GM18511 (cell line): ENCODE measurements around the gene DDN.
A peak's percentile ranks its signal among the peaks of the same experiment; 100 is the strongest.

Source experiments
- ATAC-seq: cut with Tn5 transposase; IDR thresholded peaks from one replicate; pipeline ENCODE4 v1.9.1; 2021; ENCODE audit warnings: mild to moderate bottlenecking, moderate library complexity; ENCODE audit not compliant: unreplicated experiment

DDN gene

DNA sequence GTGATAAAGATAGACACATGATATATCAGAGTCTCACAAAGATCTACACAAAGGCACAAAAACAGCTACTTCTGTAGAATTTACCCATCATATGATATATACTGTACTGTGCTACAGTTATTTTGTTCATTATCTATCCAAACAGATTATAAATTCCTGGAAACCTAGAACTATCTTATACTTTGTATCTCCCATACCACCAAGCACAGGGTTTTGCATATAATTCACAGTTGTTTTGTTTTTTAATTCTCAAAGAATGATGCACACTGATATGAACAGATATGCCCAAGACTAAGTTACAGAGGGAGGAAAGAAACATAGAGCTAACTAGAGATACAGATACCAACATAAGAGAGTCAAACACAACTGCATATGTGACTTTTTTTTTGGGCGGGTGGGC is 16.0 kb upstream of the DDN start:
- ATAC-seq: no peak

- no peak for ATAC-seq
These were observed 15.4 kb upstream of the DDN start for GRCh38 chr12:49014547-49014946.

GRCh38 chr12:49013428-49013827 is 14.3 kb upstream of the DDN start:
- no peak for ATAC-seq

- ATAC-seq: no peak
These were observed 13.6 kb upstream of the DDN start for GRCh38 chr12:49012739-49013138.

- no peak for ATAC-seq
These were observed 11.0 kb upstream of the DDN start for GRCh38 chr12:49010092-49010668.

DNA sequence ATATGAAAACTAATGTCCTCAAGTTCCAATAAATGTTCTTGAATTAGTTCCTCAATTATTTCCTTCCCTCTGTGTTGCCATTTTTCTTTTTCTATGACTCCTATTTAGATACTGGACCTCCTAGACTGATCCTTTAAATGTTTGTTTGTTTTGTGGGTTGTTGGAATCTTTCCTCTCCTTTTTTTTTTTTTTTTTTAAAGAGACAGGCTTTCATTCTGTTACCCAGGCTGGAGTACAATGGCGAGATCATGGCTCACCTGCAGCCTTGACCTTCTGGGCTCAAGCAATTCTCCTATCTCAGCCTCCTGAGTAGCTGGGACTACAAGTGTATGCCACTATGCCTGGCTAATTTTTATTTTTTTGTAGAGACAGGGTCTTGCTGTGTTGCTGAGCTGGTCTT is 9.8 kb upstream of the DDN start:
- no peak for ATAC-seq

- no peak for ATAC-seq
These were observed 1.2 kb upstream of the DDN start for GRCh38 chr12:49000346-49000745.

DNA sequence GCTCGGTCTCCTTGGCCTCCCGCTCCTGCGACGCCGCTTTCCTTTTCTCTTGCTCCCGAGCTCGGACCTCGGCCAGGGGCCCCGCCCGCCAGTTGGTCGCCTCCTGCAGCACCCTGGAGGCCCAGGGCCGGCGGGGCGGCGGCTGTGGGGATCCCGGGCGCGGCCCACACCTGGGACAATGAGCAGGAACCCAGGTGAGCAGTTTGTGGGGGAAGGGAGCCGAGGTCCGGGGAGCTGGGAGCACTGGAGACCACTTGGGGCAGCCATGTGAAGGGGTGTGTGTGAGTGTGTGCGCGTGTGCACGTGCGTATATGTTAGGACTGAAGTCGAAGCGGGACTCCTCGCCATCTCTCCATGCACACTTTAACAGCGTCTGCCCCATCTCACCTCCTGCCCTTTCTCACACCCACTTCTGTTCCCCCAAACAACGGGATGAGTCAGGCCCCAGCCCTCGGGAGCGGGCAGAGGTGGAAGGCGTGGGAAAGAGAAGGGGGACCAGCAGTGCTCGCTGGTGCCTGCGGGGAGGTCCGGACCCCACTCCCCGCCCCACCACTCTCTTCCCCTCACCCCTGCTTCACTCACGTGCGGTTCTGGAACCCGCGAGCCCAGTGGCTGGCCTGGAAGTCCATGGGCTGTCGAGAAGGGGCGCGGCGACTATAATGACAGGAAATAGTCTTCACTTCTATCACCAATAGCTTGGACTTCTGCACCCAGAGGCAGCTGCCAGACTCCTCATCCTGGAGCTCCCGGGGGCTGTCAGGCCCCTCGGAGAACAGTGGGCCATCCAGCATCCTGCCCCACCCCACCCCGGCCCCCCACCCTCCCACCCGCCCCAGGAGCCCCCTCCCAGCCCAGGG is 450 bp downstream of the DDN start:
- ATAC-seq: peak; percentile 12

DNA sequence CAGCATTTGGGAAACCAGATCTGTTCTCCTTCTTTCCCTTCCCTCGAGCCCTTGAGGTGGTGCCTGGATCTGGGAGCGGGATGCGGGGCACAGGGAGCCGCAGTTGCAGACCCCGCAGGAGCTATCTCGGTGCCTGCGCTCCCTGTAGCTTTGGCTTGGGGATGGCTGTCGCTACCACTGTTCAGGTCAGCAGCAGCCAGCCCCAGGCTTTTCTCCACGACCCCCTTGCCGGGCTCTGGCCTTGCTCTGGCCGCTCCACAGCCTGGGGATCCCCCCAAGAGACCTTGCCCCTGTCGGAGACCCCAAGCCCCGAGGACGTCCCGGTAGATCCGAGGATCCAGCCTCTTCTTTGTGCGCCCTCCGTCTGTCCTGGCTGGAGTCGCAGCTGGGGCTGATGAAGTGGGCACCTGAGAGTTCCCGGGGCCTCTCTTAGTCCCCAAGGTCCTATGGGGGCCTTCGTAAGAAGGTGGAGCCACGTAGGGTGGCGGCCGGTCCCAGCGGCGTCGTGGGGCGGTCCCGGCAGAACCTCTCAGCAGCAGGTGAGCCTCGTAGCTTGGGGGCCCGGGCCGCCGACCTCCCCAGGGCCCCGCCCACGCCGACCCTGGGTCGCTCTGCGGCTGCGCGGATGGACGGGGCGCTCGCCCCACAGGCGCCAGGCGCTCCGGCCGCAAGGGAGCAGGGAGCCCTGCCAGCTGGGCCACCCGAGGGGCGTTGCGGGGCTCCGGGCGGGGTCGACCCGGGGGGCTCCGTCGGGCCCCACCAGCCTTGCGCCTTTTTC is 1.3 kb downstream of the DDN start:
- ATAC-seq: peak; percentile 49

- ATAC-seq: no peak
These were observed 2.1 kb downstream of the DDN start for GRCh38 chr12:48996794-48997718.

DNA sequence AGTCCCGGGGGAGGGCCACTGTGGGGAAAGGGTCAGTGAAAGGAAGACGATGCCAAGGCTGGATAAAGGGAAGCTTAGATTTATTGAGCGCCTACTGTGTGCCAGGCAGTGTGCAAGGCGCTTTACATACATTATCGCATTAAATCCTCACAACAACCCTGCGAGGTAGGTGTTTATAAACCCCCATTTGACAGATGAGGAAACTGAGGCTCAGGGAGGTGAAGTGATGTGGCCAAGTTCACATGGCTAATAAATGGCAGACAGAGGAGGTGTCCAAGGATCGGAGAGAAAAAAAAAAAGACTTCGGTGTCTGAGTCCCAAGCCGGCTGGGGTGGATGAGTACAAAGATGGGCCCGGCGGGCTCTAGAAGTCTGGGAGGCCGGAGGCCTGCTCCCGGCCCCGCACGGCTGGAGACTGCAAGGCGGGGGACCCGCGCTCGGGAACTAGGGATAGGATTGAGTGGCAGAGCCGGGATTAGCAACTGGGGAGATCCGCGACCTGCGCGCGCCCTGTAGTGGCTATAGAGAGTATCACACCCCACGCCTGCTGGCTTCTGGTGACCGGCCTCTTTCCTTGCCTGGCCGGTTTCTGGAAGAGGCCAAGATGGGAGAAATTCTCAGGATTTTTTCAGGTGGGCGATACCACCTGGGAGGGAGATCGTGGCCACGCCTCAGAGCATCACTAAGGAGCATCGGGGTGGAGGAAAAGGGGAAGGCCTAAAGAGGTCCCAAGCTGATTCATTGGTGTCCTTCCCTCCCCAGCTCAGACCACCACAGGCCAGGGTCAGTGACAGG is 3.9 kb downstream of the DDN start:
- no peak for ATAC-seq

- ATAC-seq: no peak
These were observed 4.7 kb downstream of the DDN start for GRCh38 chr12:48994224-48995085.

- no peak for ATAC-seq
These were observed 5.4 kb downstream of the DDN start for GRCh38 chr12:48993787-48994186.

DNA sequence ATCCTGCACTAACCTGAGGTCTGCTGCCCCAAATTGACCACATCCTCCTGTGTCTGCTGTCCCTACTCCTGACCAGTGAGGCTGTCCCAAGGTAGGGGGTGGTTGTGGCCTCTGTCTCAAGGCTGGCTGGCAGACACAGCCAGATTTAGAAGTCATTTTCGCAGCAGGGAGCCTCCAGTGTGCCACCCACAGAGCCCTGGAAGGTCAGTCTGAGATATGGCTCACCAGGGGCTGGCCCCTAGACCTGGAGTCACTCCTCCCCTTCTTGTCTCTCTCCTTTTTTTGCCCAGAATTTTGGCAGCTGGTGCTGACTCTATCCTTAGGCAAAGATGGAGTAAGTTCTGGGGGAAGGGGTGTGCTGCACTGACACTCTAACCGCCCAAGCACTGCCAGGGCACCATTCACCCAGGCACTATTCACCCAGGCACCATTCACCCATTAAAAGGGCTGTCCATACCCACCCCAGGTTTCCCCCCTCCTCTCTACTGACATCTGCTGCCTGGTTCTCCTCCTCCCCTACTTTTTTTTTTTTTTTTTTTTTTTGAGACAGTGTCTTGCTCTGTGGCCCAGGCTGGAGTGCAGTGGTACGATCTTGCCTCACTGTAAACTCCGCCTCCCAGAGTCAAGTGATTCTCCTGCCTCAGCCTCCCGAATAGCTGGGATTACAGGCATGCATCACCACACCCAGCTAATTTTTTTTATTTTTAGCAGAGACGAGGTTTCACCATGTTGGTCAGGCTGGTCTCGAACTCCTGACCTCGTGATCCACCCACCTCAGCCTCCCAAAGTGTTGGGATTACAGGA is 7.7 kb downstream of the DDN start:
- ATAC-seq: no peak

DNA sequence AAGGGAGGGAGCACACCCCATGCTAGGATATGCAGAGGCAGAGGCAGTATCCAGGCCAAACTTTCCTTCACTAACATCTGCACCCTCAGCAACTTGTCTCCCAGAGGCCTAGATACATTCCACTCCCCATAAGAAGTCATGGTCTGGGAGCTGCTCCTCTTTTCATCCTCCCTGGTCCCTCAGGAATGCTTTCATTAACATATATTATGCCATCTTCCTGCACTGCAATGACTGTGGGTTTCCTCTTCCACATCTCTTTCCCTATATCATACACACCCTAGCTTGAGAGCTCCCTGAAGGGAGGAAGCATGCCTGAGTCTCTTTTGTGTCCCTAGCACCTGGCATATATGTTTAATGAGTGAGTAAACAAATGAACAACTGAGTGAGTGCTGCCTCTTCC is 8.6 kb downstream of the DDN start:
- ATAC-seq: no peak

DNA sequence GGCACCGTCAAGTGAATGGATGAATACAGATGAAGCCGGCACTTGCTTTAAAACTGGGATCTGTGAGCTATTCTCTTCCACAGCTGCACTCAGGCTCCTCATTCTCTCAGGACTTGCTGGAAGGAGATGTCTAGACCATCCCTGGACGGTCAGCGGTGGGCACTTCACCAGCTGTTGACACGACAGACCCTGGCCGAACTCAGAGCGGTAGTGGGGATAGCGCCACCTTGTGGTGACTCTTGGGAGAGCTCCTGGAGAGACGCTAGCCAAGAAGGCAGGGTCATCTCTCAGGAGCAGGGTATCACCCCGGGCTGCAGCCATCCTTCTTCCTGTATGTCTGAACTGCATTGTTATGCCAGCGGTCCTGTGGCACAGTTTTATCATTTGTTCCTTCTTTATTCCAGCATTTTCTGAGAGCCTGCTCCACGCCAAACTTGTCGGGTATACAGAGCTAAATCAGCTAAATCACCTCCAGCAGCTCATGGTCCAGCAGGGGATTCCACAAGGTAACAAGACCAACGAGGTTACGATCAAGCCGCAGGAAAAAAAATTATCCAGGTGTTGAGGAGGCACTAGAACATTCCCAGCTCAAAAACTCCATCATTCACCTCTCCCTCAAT is 11.0 kb downstream of the DDN start:
- no peak for ATAC-seq

DNA sequence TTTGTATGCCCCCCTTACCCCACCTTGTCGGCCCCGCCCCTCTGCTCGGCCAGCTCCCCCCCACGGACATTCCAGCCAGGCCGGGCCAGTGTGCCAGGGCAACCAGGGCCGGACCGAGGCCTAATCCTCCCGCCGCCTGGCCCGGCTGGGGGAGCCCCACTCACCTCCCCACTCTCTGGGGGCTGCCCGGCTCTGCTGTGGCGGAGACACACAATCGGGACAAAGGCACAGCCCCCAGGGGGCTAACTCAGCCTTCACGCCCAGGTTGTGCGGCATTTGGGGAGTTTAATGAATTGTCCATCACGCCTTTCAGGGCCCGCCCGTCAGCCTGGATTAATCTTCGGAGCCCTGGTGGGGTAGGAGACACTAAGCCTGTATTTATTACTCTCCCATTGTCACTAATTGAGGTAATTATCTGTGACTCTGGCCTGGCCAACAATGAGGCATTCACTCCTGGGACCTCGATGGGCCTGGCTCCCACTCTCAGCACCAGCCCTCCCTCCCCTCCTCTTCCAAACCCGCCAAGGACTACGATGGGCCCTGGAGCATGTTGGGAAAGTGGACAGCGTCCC is 12.4 kb downstream of the DDN start:
- ATAC-seq: no peak
